Cardiac ventricle fibroblast (primary cell): ENCODE measurements around the gene VPS26B. TPM values are rescaled to one million over a fixed set of nuclear protein-coding genes. Genes with fewer than 3 reads are reported as not detected.

Experiments
- total RNA-seq: library from RNA; depleted of rRNA; stranded (reverse); fragments of >200 nt; gene quantifications from 2 replicates; pipeline ENCODE4 v1.2.3, GENCODE V29; 2015

The VPS26B gene
- 38.0 and 51.4 TPM in 2 replicates for total RNA-seq

GRCh38 chr11:134223836-134224709, at the start of gene VPS26B, which contains the start of gene NCAPD3:
VPS26B (plus strand) TSS chr11:134224671; CDS start chr11:134225123, 452 bp downstream.
NCAPD3 (minus strand) TSS chr11:134223967; CDS start chr11:134223926, 41 bp downstream.

GRCh38 chr11:134253188-134253993, 28.9 kb downstream of the VPS26B start, which contains the start of the genes ACAD8 and THYN1:
ACAD8 (plus strand) TSS chr11:134253568; CDS start chr11:134253601, 33 bp downstream.
THYN1 (minus strand) TSS chr11:134253352; CDS start chr11:134252882, 470 bp downstream.

DNA sequence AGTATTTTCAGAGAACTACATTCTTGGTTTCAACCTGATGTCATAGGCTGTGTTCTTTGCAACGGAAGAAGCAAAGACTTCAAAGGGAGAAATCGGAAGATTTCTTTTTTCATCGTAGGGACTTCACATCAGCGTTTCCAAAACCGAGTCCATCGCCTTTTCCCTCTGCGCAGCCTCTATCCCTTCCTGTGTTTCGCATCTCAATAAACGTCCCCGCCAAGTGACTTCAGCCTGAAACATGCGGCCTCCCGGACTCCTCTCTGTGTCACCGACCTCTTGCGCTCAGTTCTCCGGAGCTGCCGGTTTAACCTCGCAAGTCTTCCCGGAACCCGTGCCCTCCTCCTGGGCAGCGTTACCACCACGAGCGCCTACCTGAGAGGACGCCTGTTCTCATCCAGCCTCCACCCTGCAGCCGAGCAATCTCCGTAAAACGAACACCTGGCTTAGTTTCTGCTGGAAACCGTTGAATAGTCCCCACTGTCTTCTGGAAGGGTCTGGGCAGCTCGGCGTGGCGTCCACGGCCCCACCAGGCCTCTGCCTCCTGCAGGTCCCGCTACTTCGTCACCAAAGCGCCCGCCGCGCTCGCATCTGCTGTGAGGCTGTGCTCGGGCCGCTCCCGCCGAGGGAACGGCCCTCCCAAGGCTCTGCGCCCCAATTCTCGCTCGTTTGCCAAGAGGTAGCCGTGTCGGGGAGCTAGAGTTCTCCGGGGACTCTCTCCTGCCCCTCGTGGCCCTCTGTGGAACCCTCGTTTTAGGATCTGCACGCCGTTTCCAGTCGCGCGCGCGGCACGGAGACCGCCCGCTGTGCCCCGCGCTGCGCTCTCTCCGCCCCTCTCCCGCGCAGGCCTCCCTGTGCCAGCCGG, 51.3 kb downstream of the VPS26B start, which contains the start of gene GLB1L3:
Gene GLB1L3, plus strand, starts transcription at position 846 of the 862 bp plus-strand sequence. CDS start 362 bp downstream, outside the sequence.

Other genes starting within 250 kb of the VPS26B start
- gene JAM3, start 155.6 kb upstream of the VPS26B start, total RNA-seq, result 37.3 TPM in 2 replicates
- 5.5 and 7.2 TPM in 2 replicates for gene NCAPD3, start 704 bp upstream of the VPS26B start, total RNA-seq
- gene THYN1, start 28.7 kb downstream of the VPS26B start, total RNA-seq, result 39.8 and 48.6 TPM in 2 replicates
- gene ACAD8, start 28.9 kb downstream of the VPS26B start, total RNA-seq, result 13.1 and 13.2 TPM in 2 replicates
- gene GLB1L3, start 51.7 kb downstream of the VPS26B start, total RNA-seq, result not detected in 2 replicates
- gene GLB1L2, start 107.3 kb downstream of the VPS26B start, total RNA-seq, result 1.7 and 2.9 TPM in 2 replicates
- gene B3GAT1, start 187.6 kb downstream of the VPS26B start, total RNA-seq, result not detected in 2 replicates